Esophagus squamous epithelium (tissue), 4 donors: Measurements from ENCODE around the gene LCTL.

Experiments used
- CTCF ChIP-seq, 6 experiments: fragments of 450-650 bp in 4 of 6; fragments of 200-600 bp in 2 of 6; sonication (generic) in 2 of 6; IDR thresholded peaks; one replicate each; pipeline ENCODE4 v1.5.1; 2016 to 2019; ENCODE audit warnings: antibody characterized with exemption in 6 of 6, mild to moderate bottlenecking in 4 of 6, moderate library complexity in 4 of 6
- POLR2A ChIP-seq, 4 donors: fragments of 450-650 bp; IDR thresholded peaks; one replicate each; pipeline ENCODE4 v1.6.1; 2017; ENCODE audit warnings: antibody characterized with exemption in 4 of 4, mild to moderate bottlenecking in 4 of 4, moderate library complexity in 3 of 4

- TF ChIP-seq CTCF (IDR thresholded peaks at IDR 0.05) (no peak), POLR2A (IDR thresholded peaks at IDR 0.05) (no peak)
These were observed 30.2 kb upstream of the LCTL start for GRCh38 chr15:66595931-66596545.
